Dermis microvascular lymphatic vessel endothelial cell (primary cell): Measurements from ENCODE around the gene STYXL2. TPM values are rescaled to one million over a fixed set of nuclear protein-coding genes. Genes with fewer than 3 reads are reported as not detected.

Experiments used
- DNase-seq, 2 donors: peaks; one replicate each; pipeline versions ENCODE4 v3.0.0 to v3.0.0-alpha.2; 2010; ENCODE audit warnings: low read depth in 2 of 2
- total RNA-seq: library from RNA; depleted of rRNA; stranded (reverse); fragments of >200 nt; gene quantifications from 2 replicates; pipeline ENCODE4 v1.2.1, GENCODE V29; 2014

The STYXL2 gene
- total RNA-seq, 1 donor from 2014 or later = not detected

GRCh38 chr1:167132301-167133010 lies 38.6 kb downstream of the STYXL2 start:
- no peak for DNase-seq

- no peak for DNase-seq
Observed at GRCh38 chr1:167135281-167135840, 41.5 kb downstream of the STYXL2 start.

- DNase-seq = no peak
Observed at GRCh38 chr1:167136191-167136614, 42.3 kb downstream of the STYXL2 start.

- DNase-seq = no peak
Observed at GRCh38 chr1:167136806-167137205, 42.9 kb downstream of the STYXL2 start.

GRCh38 chr1:167137332-167137781 lies 43.5 kb downstream of the STYXL2 start:
- no peak for DNase-seq

GRCh38 chr1:167137793-167138510 lies 44.1 kb downstream of the STYXL2 start:
- DNase-seq = no peak

GRCh38 chr1:167138703-167139102 lies 44.8 kb downstream of the STYXL2 start:
- no peak for DNase-seq

- DNase-seq = no peak
Observed at GRCh38 chr1:167141963-167142362, 48.1 kb downstream of the STYXL2 start.

Other genes with a start within 250 kb of the STYXL2 start
- 8.3 and 10.1 TPM in 2 replicates for gene TADA1, start 217.8 kb upstream of the STYXL2 start, total RNA-seq
- gene ILDR2, start 118.5 kb upstream of the STYXL2 start, total RNA-seq = under 0.01 TPM in 1 of 2 replicates, not detected in the other
- gene MAEL, start 104.8 kb upstream of the STYXL2 start, total RNA-seq = under 0.01 TPM in 1 of 2 replicates, not detected in the other
- gene GPA33, start 3.7 kb upstream of the STYXL2 start, total RNA-seq = not detected in 2 replicates
- 4.2 and 4.8 TPM in 2 replicates for gene POU2F1, start 126.8 kb downstream of the STYXL2 start, total RNA-seq